ENCODE measurements around the gene RCSD1.

Gene RCSD1

GRCh38 chr1:167693425-167694045, 63.5 kb downstream of the RCSD1 start:
- no peak for DNase-seq

GRCh38 chr1:167694691-167695090, 64.7 kb downstream of the RCSD1 start:
- DNase-seq = no peak

DNA sequence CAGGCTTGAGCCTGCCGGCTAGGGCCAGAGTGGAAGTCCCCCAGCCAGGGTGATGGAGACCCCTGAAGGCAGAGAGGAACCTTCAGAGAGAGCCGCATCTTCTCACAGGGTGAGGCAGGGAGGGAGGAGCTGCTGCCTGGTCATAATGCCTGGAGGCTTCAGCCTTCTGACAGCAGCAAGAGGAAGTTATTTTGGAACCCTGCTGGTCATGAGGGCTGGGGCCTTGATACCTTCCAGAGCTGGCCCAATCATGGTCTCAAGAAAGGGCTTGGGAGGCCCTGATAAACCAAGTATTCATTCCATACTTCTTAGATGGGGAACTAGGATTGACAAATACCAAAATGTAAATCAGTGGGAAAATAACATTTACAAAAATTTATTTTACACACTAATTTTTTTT, 65.1 kb downstream of the RCSD1 start:
- DNase-seq = no peak

- no peak for DNase-seq
Observed at GRCh38 chr1:167695756-167696561, 65.9 kb downstream of the RCSD1 start.

DNA sequence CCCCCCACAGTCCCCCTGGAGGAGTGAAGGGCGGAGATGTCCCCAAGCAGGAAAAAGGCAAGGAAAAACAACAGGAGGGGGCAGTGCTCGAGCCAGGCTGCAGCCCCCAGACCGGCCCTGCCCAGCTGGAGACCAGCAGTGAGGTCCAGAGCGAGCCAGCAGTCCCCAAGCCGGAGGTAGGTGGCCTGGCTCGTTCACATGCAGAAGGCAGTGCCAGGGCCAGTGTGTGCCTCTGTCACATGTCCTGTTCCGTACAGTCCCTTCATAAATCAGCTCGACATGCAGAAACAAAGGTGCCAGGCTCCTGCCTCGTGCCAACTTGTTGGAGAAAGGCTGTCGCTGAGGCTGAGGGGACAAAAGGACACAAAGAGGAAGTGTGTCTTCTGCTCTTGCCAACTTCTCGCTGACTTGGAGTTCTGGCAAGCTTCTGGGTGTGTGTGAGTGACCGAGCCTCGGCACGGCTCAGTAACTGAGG, 67.7 kb downstream of the RCSD1 start:
- no peak for DNase-seq

DNA sequence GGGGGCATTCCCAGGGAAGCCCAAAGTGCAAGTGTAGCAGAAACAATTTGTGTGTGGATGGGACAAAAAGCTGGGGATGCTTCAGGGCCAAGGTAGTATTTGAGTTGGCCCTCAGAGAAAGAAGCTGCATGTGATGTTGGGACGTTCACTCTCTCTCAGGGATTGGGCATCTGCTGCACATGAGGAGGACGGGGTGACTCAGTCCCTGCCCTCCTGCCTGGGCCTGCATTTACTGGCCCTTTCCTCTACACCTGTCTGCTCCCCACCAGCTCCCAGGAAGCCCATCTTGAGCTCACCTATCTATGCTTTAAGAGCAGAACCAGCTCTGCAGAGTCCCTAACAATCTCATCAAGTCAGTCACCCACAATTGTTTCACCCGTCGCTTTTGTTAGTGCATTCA, 68.3 kb downstream of the RCSD1 start:
- DNase-seq = no peak

DNA sequence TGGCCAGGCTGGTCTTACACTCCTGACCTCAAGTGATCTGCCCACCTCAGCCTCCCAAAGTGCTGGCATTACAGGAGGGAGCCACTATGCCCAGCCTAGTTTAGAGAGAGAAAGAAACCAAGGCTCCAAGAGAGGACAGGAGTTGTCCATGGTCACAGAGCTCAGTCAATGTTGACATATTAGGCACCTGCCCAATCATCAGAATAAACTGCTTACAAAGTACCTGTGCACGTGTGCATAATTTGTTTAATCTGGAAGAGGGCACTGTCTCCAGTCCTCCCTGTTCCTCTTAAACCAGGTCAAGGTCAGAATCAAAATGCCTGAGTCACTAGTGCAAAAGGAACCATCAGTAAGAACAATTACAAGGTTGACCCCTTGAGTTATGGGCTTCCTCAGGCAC, 71.5 kb downstream of the RCSD1 start:
- no peak for DNase-seq

DNA sequence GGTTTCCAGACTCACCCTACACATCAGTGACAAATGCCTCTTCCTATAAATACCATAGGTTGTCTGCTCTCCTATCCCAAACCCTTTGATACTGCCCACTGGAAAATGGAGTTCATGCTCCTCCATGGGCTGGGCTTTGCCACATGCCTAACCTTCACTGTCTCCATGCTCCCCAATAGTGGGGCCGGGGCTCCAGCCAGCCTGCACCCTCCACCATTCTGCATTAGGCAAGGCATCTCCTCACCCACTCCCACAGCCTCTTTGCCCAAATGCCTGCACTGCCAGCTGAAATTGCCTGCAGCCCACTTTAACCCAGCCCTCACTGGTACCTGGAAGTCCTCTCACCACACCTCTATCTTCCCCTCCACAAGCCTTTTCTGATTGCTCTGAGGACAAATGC, 73.5 kb downstream of the RCSD1 start:
- no peak for DNase-seq

- DNase-seq = no peak
Observed at GRCh38 chr1:167704715-167705114, 74.7 kb downstream of the RCSD1 start.

GRCh38 chr1:167705250-167705649, 75.2 kb downstream of the RCSD1 start:
- no peak for DNase-seq

GRCh38 chr1:167706363-167706762, 76.3 kb downstream of the RCSD1 start:
- DNase-seq = no peak

GRCh38 chr1:167706931-167707877, 77.2 kb downstream of the RCSD1 start:
- no peak for DNase-seq

GRCh38 chr1:167707942-167708341, 77.9 kb downstream of the RCSD1 start:
- no peak for DNase-seq

DNA sequence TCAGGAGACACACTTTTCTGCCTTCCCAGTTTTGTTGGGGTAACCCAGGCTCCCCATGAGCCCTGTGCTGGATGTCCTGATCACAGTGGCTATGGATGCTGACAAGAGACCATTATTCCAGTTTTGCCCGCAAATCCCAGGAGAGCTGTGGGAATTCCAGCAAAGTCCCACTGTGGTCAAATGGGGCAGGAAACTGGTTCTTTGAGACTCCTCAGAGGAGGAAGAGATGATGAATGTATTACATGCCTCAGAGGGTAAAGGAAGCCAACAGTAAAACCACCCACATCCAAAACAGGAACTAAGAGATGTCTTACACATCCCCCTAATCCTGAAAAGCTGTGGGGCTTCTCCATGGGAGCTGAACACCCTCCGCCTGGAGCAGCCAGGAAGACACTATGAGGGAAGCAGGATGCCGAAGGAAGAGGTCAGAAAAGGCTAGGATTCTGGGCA, 78.9 kb downstream of the RCSD1 start:
- no peak for DNase-seq

GRCh38 chr1:167710836-167711235, 80.8 kb downstream of the RCSD1 start:
- DNase-seq = no peak

- DNase-seq = no peak
Observed at GRCh38 chr1:167711797-167712196, 81.8 kb downstream of the RCSD1 start.

- peak; percentile 36 for DNase-seq
Observed at GRCh38 chr1:167713330-167714081, 83.5 kb downstream of the RCSD1 start.

- no peak for DNase-seq
Observed at GRCh38 chr1:167714098-167714438, 84.0 kb downstream of the RCSD1 start.

DNA sequence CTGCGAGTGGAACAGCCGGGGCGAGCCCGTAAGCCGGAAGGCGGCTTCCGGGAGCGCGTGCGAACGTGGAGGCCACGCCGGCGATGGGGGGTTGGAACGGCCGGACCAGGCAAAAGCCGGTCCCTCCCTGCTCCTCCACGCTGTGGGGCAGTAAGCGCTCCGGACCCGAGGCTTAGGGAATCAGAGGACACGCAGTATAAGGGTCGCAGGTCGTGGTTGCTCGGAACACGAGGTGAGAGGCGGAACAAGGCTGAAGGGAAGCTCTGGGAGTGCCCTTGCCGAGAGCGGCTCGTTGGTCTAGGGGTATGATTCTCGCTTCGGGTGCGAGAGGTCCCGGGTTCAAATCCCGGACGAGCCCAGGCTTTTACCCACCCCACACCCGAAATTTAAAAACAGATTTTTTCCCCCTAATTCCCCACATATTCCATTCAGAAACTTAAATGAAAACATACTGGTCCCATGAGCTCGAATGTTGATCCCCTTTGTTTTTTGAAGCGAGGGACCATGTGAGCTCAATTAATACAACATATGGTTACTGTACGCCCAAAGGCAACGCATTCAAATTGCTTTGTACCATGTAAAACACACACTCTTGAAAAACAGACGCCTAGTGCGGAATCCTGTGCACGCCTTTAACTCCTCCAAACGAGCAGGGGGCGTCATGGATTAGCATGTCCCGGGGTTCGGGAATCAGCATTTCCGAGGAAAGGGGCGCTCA, 84.6 kb downstream of the RCSD1 start:
- DNase-seq = peak; percentile 90

- peak; percentile 87 for DNase-seq
Observed at GRCh38 chr1:167715157-167715999, 85.3 kb downstream of the RCSD1 start.

DNA sequence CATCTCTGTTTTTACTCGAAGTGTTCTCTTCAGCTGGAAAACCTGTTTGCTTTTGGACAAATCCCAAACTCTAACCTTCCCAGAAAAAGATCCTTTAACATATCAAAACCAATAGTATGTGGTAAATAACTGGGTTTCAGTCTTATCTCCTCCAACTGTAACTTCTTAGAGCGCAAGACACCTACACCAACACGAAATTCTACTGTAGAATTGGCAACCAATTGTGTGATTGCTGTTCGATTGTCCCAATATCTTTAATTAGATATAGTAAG, 85.9 kb downstream of the RCSD1 start:
- DNase-seq = no peak

All from activated T-cell treated with anti-CD3 and anti-CD28 coated beads, Interleukin-2, amount 50 U/mL, for 1 hour (primary cell).